Forelimb muscle (tissue), 1 donor: ENCODE data around the gene OMA1. TPM values are rescaled to one million over a fixed set of nuclear protein-coding genes. Genes with fewer than 3 reads are reported as not detected.
"Not testable (repeated sequence)": the region's sequence is repeated elsewhere in the genome, so short reads cannot be mapped to it uniquely, and the experiment has no call there.

Experiments
- DNase-seq: peaks from one replicate; pipeline ENCODE4 v3.0.0-alpha.2; 2013; ENCODE audit warnings: low read depth
- polyA plus RNA-seq: library from polyadenylated mRNA; unstranded; fragments of 120-200 nt; gene quantifications from one replicate; pipeline ENCODE4 v1.2.1, GENCODE V29; 2013; ENCODE audit not compliant: insufficient read length

Gene OMA1
- polyA plus RNA-seq, 1 donor = 14.8 TPM

DNA sequence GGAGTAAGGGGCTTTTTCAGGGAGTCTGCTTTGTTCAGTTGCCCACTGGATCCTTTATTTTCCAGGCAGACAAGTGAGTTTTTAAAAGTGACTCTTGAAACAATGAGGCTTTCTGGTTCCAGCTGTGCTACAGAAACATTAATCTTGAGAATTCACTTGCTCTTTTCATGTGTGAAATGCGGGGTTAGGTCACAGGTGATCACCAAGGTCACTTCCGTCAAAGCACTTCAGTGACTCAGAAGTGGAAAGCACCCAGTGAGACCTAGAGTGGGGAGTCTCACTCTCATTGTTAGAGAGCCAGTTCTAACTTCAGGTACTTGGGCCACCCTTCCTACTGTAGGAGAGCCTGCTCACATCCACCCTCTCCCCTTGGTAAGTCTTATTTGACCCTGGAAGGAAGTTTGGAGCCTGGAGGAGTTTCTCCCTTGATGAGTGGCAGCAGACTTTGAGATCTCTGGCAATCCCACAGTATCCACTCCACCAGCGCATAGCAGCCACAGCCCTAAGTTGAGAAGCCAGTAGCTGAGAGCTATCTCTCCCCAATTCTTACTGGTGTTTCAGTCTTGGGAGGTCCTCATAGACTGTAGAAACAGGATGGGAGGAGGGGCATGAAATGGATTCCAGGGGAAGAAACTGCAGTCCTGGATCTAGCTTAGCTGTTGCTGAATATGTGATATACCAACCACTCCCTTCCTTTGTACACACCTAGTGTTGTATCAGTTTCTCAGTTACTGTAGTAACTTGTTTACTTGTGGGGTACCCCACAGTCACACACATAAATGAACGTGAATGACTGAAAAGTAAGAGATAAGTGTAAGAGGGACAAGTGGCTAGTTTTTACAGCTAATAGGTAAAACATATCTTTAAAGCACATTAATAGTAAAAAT, 27.4 kb upstream of the OMA1 start:
- DNase-seq = no peak

DNA sequence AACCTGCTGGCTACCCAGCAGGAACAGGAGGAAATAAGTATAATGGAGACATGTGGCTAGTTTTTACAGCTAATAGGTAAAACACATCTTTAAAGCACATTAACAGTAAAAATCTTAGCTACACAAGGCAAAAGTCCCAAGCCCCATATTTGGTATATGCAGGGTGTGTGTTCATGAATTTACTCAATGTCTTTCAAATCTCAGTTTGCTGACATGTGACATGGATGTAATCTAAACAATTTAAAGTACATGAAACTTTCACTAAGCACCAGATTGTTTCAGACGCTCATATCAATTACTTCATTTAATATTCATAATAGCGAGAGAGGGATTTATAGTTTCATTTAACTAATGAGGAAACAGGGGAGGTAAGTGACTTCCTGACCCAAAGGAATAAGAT, 26.6 kb upstream of the OMA1 start:
- DNase-seq = no peak

DNA sequence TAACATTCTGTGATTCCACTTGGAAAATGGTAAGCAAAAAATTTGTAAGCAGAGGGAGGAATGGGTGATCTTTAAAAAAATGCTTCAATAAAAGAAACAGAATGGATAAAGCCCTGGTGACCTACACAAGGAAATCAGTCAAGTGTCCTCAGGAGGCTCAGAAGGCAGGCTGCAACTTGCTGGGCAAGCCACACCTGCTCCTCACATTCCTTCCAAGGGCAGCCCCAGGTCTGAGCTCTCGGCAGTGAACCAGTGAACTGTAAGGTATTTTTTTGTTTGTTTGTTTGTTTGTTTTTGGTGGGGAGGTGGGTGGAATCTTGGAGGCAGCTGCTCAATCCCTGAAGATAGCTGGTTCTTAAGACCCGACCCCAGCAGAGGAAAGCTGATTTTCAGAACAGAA, 26.2 kb upstream of the OMA1 start:
- DNase-seq = no peak

DNA sequence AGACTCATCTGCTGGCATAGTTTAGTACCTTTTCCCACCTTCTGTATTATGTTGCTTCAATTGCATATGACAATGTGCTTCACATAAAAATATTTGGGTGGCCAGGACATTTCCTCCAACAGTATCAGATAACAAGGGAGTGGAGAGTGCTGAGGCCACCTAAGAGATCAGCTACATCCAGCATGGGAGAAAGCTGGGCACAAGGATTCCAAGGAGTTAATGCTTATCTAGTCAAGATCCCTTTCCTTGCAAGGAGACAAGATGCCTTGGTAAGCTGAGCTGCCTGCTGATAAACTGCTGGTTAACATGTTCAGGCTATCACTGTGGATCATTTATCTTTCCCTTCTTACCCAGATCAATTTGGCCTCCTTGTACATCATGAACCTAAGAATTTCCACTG, 25.1 kb upstream of the OMA1 start:
- no peak for DNase-seq

DNA sequence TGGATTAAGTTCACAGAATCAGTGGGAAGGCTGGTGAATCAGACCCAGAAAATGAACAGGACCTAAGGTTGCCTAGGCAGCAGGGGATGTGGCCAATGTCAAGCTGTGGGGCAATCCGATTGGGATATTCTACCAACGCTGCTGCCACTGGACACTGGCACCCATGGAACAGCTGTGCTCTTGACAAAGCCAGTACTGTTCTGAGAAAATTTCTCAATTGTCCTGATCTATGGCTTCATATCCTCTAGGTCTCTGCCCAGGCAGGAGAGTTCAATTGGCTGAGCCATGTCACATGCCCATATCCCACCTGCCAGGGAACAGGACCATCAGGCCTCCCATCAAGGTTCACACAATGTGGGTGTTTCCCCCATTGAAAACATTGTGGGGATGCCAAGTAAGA, 24.3 kb upstream of the OMA1 start:
- DNase-seq = no peak

DNA sequence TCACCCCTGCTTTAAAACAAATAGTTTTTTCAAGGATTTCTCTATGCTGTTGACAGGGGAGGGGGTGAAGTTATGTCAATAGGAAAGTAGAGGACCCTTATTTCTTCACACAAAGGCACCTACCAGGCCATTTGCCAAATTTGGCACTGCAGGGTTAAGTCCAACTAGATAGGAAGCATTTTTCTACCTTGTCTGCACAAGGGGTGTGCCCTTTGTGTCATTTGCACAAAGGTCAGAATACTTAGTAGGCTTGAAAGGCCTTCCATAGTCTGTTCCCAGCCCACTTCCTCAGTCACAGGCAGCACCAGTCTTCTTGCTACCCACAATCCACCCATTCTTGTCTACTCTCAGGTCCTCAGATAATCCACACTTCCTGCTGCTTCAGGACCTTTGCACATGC, 23.6 kb upstream of the OMA1 start:
- DNase-seq = no peak

DNA sequence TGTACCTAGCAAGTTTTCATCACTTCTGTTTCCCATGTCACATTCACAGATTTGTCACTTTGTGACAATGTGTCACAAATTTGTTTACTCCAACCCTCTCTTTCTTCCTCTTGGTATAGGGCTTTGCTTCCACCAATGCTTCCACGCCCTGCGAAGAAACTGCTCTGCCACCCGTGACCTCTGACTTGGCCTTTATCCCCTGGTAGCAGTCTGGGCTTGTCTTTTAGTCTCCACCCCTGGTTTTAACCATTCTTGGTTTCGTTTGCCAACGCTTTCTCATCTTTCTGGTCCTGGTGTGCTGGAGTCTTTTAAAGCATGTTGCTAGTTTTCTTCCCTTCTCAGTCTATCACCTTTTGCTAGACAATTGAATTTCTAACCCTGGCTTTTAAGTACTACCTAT, 22.4 kb upstream of the OMA1 start:
- no peak for DNase-seq

DNA sequence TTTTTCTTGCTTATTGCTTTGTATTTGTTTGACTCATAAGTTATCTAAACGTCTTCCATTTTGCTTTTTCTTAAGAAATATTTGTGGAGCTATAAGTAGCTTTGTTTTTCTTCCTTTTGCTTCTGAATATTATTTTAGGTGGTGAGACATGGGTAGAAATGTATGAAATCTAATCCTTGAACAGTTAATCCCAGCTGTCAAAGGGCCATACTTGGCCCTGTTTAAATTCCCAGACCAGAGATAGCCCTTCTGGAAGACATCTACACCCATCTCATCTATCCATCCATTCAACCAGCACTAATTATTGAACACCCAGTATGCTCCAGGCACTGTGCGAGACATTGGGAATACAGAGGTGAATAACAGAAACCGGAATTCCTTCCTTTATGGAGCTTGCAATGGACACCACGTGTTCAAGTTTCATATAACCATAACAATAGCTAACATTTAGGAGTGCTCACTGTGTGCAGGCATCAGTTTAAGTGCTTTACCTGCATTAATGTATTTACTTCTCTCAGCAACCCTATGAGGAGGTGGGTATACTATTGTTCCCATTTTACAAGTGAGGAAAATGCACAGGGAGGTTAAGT, 21.8 kb upstream of the OMA1 start:
- no peak for DNase-seq

DNA sequence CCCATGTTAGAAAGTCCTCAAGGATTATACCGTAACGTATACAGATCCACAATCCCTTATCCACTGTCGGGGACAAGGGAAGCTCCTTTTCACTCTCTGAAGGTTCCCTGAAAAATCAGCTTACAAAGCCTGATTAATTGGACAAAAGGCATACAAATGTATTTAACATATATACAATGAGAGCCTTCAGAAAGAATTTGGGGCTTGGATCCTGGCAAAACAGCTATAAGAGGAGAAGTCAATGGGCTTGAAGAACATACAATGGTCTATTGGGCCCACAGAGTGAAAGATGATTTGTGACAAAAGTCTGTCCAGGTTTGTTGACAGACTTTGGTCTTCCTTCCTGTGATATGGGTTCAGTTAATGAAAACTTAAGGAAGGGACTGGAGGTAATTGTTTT, 19.8 kb upstream of the OMA1 start:
- DNase-seq = no peak

DNA sequence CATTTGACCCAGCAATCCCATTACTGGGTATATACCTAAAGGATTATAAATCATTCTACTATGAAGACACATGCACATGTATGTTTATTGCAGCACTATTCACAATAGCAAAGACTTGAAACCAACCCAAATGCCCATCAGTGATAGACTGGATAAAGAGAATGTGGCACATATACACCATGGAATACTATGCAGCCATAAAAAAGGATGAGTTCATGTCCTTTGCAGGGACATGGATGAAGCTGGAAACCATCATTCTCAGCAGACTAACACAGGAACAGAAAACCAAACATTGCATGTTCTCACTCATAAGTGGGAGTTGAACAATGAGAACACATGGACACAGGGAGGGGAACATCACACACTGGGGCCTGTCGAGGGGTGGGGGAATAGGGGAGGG, 17.2 kb upstream of the OMA1 start:
- DNase-seq = not testable (repeated sequence)

DNA sequence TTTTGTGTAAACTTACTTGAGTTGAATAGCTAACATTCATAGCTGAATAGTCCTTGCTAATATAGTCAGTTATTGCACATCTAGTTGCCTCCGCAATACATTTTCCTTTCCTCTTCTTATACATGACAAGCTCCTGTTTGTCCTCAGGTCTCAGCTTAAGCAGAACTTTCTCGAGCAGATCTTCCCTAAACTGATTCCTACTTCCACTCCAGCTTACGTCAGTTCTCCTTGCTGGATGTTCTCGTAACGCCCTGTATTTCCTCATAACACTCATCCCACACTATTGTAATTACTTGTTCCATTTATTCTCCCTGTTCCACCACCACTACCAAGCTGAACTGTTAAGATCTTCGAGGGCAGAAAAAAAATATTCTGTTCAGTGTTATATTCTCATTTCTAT, 15.1 kb upstream of the OMA1 start:
- DNase-seq = no peak

DNA sequence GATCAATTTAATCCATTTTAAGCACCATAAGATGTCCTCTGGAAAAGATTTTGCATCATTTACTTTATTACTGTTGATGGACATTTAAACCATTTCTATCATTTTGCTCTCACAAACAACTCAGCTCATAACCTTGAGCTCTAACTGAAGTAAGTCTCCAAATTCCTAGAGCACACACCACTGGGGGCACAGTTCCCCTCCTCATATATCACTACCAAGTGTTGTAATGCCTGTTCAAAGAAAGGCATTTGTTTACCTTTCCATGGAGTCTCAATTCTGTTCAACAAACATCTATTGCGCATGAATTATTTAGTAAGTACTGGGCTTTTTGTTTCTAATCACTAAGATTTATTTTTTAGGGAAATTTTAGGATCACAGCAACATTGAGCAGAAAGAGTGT, 8.9 kb upstream of the OMA1 start:
- no peak for DNase-seq

DNA sequence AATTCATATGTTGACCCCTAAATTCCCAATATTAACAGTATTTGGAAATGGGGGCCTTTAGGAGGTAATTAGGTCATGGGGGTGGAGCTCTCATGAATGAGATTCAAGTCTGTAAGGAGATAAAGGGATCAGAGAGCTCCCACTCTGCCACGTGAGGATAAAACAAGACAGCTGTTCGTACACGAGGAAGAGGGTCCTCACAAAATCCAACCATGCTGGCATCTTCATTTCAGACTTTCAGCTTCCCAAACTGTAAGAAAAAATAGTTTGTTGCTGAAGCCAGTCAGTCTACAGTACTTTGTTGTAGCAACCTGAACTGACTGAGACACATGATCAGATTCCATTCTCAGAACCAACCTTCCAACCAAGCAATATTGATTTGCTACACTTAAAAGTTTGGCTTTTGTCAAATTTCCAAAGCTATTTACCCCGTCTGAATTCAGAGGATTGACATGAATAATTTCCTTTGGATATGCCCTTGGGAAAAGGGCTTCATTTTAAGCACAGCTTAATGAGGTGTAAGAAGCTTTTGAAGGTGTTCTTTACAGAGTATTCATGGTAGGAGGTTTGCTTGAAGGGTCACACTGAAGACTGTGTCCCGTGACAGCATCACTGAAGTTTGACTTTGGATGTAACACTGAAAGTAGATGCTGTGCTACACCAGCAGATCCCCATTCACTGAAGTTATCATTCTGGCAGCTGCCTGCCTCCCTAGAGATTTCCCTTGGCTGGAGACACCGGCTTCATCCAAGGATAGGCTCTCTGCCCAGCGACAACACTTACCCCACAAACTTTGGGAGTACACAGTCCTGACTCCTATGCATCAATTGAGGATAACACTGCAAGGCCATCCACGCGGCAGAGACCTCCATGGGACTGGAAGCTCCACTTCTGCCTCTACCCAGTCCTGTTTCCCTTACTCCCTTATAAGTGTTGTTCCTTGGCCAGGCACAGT, 4.9 kb upstream of the OMA1 start:
- no peak for DNase-seq

DNA sequence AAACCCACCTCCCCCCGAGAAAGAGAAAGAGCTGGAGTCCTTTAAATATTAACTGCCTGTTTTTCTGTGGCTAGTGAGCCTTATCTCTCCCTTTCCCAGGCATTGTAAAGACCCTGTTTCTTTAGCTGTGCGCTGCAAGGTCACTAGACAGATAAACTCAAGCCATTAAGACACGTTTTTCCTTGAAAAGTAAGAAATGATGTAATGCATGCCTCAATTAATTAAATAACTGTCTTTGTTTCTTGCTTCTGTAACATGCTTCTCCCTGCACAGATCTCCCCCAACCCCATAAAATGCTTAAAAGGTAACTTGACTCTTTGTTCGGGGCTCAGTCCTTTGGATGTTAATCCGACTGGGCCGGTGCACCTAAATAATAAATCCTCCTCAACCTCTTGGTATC, 2.8 kb upstream of the OMA1 start:
- not testable (repeated sequence) for DNase-seq

DNA sequence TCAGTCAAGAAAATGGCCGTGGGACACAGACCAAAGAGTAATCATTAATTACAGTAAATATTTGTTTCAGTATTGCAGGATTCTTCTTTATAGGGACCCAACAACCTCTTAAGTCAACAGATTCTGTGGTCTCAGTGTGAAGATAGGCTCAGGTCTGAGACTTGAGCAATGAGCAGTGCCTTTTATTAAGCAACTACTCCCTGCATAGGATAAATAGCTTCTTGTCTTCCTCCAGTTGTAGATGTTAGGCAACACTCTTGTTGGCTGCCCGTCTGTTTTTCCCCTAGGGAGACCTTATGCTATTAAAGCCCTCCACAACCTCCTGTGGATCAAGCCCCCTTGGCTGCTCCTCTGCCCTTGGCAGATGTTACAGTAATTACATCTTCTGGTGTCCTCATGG, 1.8 kb upstream of the OMA1 start:
- DNase-seq = no peak

DNA sequence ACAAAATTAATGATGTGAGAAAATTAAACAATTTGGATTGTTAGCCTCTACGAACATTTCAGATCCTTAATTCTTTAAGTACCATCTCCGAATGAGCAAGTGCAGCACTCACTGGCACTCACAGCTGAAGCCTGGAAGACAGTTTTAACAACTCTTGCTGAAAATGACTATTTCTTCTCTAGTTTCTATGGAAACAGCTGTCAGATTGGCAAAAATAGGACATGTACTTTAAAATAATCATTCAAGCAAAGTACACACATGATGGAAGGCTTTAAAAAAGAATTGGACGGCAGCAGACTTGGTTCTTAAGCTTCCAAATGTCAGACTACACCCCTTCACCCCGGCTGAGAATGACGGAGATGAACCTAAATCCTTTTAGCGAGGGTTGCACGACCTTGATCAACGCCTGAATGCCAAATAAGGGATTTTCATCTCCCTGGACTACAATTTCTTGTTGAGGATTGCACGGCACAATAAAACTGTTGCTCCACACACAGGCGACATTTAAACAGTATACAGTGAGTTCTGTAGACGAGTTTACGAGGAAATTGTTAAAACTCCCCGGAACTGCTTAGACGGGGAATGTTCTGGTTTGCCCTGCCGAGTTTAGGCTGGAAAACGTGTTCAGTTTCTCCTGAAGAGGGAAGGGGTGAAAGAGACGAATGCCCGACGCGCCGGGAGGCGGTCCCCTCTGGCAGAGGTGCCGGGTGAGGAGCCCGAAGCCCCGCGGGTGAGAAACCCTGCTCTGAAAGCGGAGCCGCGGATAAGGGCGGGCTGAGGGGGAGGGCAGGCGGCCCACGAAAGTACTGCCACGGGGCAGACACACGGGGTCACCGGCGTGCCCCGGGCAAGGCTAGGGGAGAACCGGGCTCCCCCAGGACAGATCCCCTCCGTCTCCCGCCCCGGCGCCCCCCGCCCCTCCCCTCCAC, 671 bp downstream of the OMA1 start:
- no peak for DNase-seq

DNA sequence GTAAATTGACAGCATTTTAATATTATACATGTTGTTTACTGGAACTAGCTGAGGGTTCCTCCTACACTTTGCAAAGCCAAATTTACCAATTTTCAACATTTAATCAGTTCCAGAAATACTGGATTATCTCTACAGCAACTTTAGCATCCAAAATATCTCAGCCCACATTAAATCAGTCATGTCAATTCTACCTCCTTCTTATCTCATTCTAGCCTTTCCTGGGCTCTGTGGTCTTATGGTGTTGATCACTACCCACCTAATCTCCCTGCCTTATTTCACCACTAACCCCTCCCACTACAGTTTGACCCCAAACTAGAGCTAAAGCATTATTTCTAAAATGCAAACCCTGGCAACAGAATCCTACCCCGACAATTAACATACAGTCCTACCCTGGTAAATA, 3.3 kb downstream of the OMA1 start:
- no peak for DNase-seq

DNA sequence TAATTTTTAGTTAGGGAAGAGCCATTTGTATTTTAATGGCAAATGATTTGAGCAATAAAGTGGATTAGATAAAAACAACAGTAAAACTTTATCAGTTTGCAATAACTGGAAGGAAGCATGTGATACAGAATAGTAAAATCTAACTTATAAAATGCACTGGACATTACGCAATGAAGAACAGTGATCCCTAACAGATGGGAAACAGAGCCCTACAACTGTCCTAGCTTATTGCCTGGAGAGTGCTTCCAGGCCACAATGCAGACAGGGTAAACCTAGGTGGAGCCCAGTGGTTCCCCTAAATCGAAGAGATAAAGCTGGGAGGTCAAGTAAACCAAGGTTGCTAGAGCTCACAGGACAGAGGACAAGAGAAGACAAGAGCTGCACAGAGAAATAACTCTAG, 7.0 kb downstream of the OMA1 start:
- no peak for DNase-seq

DNA sequence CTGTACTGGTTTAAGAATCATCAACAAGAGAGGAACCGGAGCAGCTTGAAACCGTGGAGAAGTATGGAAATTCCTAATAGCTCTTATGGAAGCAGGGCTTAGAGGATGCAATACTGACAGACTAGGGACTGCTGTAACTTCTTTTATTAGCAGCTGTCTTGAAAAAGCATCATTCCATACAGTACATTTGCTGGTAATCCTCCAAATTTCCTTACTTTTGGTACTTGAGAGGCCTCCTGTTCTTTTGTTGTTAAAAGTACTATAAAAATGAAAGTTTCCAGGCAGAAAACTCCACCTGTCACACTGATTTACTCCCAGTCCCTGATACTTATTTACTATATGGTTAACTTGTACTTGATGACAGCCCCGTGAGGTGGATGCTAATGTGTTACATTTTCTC, 7.7 kb downstream of the OMA1 start:
- DNase-seq = no peak

DNA sequence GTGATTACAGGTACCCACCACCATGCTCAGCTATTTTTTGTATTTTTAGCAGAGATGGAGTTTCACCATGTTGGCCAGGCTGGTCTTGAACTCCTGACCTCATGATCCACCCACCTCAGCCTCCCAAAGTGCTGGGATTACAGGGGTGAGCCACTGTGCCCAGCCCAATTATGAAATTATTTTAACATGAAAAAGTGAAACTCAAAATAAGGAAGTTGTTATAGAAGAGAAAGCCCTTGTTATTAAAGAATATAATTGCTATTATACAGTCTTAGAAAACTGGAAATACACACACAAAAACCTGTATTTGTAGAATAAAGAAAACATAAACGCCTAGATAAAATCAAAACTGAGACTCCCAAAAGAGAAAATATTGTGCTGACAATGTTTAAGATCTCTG, 14.7 kb downstream of the OMA1 start:
- not testable (repeated sequence) for DNase-seq

DNA sequence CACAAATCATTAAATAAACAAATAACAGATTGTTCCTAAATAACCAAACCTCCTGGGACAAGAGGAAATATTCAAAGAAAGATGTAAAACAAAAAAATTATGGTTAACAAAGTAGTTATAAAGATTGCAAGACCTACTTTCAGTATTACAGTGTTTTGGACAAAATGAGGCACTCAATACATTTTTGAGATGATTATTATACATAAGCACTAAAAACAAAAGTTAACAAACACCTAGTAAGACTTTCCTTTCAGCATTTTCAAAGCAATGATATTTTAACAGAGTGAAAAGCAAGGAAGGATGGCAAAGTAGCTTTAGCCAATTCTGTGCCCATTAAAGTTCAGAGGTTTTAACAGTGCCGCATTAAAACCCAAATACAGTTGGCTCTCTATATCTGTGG, 17.2 kb downstream of the OMA1 start:
- DNase-seq = no peak
